ENCODE data around the gene CRISP1. TPM values are rescaled to one million over a fixed set of nuclear protein-coding genes. Genes with fewer than 3 reads are reported as not detected.
A peak's percentile ranks its signal among the peaks of the same experiment; 100 is the strongest.

CRISP1 gene
- polyA plus RNA-seq, 2 of the 4 experiments (the other 2 are of a cell fraction) = not detected

DNA sequence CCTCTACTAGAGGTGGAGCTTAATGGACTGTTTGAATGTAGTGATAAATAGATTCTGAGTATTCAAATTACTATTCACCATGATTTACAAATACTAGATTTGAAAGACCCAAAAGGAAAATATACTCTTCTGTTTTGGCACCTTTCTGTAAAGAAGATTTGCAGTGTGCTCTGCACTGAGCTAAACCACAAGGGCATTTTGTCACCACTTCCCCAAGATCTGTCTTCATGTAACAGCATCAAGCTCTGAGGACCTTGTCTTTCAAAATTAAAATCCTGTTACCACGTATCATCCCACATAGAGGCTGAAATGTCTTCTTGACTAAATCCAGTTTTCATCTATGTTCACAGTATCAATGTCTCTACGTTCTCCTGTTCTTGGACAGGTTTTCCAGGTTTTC, 76.0 kb downstream of the CRISP1 start (continued):
- TF ChIP-seq, protein P1, sequence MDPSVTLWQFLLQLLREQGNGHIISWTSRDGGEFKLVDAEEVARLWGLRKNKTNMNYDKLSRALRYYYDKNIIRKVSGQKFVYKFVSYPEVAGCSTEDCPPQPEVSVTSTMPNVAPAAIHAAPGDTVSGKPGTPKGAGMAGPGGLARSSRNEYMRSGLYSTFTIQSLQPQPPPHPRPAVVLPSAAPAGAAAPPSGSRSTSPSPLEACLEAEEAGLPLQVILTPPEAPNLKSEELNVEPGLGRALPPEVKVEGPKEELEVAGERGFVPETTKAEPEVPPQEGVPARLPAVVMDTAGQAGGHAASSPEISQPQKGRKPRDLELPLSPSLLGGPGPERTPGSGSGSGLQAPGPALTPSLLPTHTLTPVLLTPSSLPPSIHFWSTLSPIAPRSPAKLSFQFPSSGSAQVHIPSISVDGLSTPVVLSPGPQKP (IDR thresholded peaks at IDR 0.05; ENCODE audit: low read depth, low read length) = no peak

DNA sequence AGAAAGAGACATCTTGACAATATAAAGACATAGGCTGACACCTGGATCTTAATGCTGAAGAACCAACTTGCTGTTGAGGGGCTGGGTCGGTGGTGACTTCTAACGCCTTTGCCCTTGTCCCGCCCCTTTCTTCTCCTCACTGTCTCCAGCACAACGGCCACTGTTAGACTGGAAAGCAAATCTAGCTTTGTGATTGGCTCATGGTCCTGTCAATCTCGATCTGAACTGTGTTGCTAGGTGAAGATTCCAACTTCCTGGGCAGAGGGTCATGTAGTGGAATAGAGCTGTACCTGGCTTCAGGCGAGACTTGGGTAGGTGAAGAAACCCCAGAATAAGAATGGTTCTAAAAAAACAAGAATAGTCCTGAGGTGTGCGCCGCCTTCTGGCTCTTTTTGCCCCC, 79.2 kb downstream of the CRISP1 start, which contains the start of gene PGK2:
TSS of gene PGK2 (minus strand) at position 110 of the 400 bp plus-strand sequence. CDS start at position 12, 98 bp downstream.
- Histone ChIP-seq H3K4me2 (no peak within 1 kb of the TSS), H3K27ac (no peak within 1 kb of the TSS), H3K4me1 (no peaks in the 10 kb centered on the region), H3K9me3 (no peaks in the 10 kb centered on the region), H3K4me3 (no peak within 1 kb of the TSS)
- ChIA-PET POLR2A (no interaction called here), CTCF (no interaction called here)
- FAIRE-seq (no peak), DNase-seq (ENCODE audit: low read depth in 1 of 2, low spot score in 1 of 2) (peak in 1 of 2 experiments; percentile 41), ATAC-seq (no peak)
- 54% methylated on average over 8 of the region's 8 CpGs for WGBS (ENCODE audit: missing lambda C conversion rate)
- TF ChIP-seq HOXA7 (CRISPR knock-in tag; IDR thresholded peaks at IDR 0.05) = no peak

DNA sequence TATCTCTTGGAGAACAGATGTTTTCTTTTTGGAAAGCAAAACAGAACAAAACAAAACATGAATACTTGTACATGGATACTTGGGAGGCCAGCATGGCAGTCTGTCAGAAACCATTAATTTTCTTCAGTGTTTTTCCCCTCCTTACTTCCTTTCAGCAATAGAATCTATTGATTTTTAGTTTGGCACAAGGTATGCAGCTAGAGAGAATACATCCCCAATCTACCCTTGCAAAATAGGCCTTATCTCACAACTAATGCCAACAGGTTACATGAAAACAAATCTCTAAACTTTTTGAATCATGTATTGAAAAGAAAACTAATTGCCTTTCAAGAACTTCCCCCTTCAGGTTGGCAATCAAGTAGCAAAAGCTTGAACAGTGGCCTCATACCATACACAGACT, 82.1 kb downstream of the CRISP1 start:
- Histone ChIP-seq H3K9me3 (no peaks in the 10 kb centered on the region), H3K4me3 (no peak overlapping the region), H3K4me1 (no peaks in the 10 kb centered on the region), H3K4me2 (no peak overlapping the region), H3K27ac (no peak overlapping the region)
- ChIA-PET POLR2A (no interaction called here), CTCF (no interaction called here)
- DNase-seq (ENCODE audit: low read depth in 1 of 2, low spot score in 1 of 2) (no peak), FAIRE-seq (no peak), ATAC-seq (no peak)
- no peak for TF ChIP-seq ZNF302 (CRISPR knock-in tag; IDR thresholded peaks at IDR 0.05)
- TF ChIP-seq, protein P2, sequence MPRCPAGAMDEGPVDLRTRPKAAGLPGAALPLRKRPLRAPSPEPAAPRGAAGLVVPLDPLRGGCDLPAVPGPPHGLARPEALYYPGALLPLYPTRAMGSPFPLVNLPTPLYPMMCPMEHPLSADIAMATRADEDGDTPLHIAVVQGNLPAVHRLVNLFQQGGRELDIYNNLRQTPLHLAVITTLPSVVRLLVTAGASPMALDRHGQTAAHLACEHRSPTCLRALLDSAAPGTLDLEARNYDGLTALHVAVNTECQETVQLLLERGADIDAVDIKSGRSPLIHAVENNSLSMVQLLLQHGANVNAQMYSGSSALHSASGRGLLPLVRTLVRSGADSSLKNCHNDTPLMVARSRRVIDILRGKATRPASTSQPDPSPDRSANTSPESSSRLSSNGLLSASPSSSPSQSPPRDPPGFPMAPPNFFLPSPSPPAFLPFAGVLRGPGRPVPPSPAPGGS (IDR thresholded peaks at IDR 0.05) = no peak

Other genes with a start within 250 kb of the CRISP1 start
- gene RHAG, start 229.7 kb downstream of the CRISP1 start, polyA plus RNA-seq (2011; rRNA removed) = 0.05 and 0.11 TPM in 2 replicates
- 0.10 TPM in 1 of 3 replicates, not detected in the others for gene RHAG, start 229.7 kb downstream of the CRISP1 start, polyA plus RNA-seq (2017; fragmentation: RNase III; extraction: RNeasy Plus Mini Kit Qiagen cat#74134 plus additional on column Dnase treatment)
- gene CRISP2, start 153.0 kb downstream of the CRISP1 start, polyA plus RNA-seq (2011; rRNA removed) = not detected in 2 replicates
- not detected in 3 replicates for gene CRISP2, start 153.0 kb downstream of the CRISP1 start, polyA plus RNA-seq (2017; fragmentation: RNase III; extraction: RNeasy Plus Mini Kit Qiagen cat#74134 plus additional on column Dnase treatment)
- 0.03 and 0.17 TPM in 2 replicates for gene CRISP3, start 122.1 kb downstream of the CRISP1 start, polyA plus RNA-seq (2011; rRNA removed)
- not detected in 3 replicates for gene CRISP3, start 122.1 kb downstream of the CRISP1 start, polyA plus RNA-seq (2017; fragmentation: RNase III; extraction: RNeasy Plus Mini Kit Qiagen cat#74134 plus additional on column Dnase treatment)
- not detected in 2 replicates for gene PGK2, start 79.2 kb downstream of the CRISP1 start, polyA plus RNA-seq (2011; rRNA removed)
- gene PGK2, start 79.2 kb downstream of the CRISP1 start, polyA plus RNA-seq (2017; fragmentation: RNase III; extraction: RNeasy Plus Mini Kit Qiagen cat#74134 plus additional on column Dnase treatment) = not detected in 3 replicates
- not detected in 2 replicates for gene DEFB114, start 97.6 kb upstream of the CRISP1 start, polyA plus RNA-seq (2011; rRNA removed)
- not detected in 3 replicates for gene DEFB114, start 97.6 kb upstream of the CRISP1 start, polyA plus RNA-seq (2017; fragmentation: RNase III; extraction: RNeasy Plus Mini Kit Qiagen cat#74134 plus additional on column Dnase treatment)
- gene DEFB113, start 103.1 kb upstream of the CRISP1 start, polyA plus RNA-seq (2011; rRNA removed) = not detected in 2 replicates
- gene DEFB113, start 103.1 kb upstream of the CRISP1 start, polyA plus RNA-seq (2017; fragmentation: RNase III; extraction: RNeasy Plus Mini Kit Qiagen cat#74134 plus additional on column Dnase treatment) = not detected in 3 replicates
- not detected in 2 replicates for gene DEFB110, start 155.5 kb upstream of the CRISP1 start, polyA plus RNA-seq (2011; rRNA removed)
- gene DEFB110, start 155.5 kb upstream of the CRISP1 start, polyA plus RNA-seq (2017; fragmentation: RNase III; extraction: RNeasy Plus Mini Kit Qiagen cat#74134 plus additional on column Dnase treatment) = not detected in 3 replicates
- not detected in 2 replicates for gene DEFB112, start 183.4 kb upstream of the CRISP1 start, polyA plus RNA-seq (2011; rRNA removed)
- not detected in 3 replicates for gene DEFB112, start 183.4 kb upstream of the CRISP1 start, polyA plus RNA-seq (2017; fragmentation: RNase III; extraction: RNeasy Plus Mini Kit Qiagen cat#74134 plus additional on column Dnase treatment)